NCI-H2107 treated with DMSO at 0.1 percent for 48 hours (cell line): ENCODE results near the gene AXIN1.
A peak's percentile ranks its signal among the peaks of the same experiment; 100 is the strongest.
"Not testable (repeated sequence)": the region's sequence is repeated elsewhere in the genome, so short reads cannot be mapped to it uniquely, and the experiment has no call there.

ENCODE experiments used
- DNase-seq: peaks from one replicate; lab custom pipeline; 2025; ENCODE audit not compliant: unreplicated experiment; lab: John Stamatoyannopoulos, UW

AXIN1 gene

GRCh38 chr16:334861-335632, 17.5 kb downstream of the AXIN1 start:
- DNase-seq, result not testable (repeated sequence)

- not testable (repeated sequence) for DNase-seq
Observed at GRCh38 chr16:334164-334832, 18.2 kb downstream of the AXIN1 start.

GRCh38 chr16:333406-334094, 19.0 kb downstream of the AXIN1 start:
- no peak for DNase-seq

- DNase-seq, result not testable (repeated sequence)
Observed at GRCh38 chr16:331181-331814, 21.2 kb downstream of the AXIN1 start.

GRCh38 chr16:330741-331140, 21.8 kb downstream of the AXIN1 start:
- no peak for DNase-seq

- no peak for DNase-seq
Observed at GRCh38 chr16:325375-326145, 27.0 kb downstream of the AXIN1 start.

- no peak for DNase-seq
Observed at GRCh38 chr16:324451-325334, 27.8 kb downstream of the AXIN1 start.

- DNase-seq, result no peak
Observed at GRCh38 chr16:324201-324450, 28.4 kb downstream of the AXIN1 start.

- no peak for DNase-seq
Observed at GRCh38 chr16:322476-323143, 29.9 kb downstream of the AXIN1 start.

GRCh38 chr16:321532-321931, 31.0 kb downstream of the AXIN1 start:
- no peak for DNase-seq

- DNase-seq, result no peak
Observed at GRCh38 chr16:320206-320605, 32.3 kb downstream of the AXIN1 start.

GRCh38 chr16:318628-319027, 33.9 kb downstream of the AXIN1 start:
- no peak for DNase-seq

- no peak for DNase-seq
Observed at GRCh38 chr16:317583-317982, 34.9 kb downstream of the AXIN1 start.

GRCh38 chr16:316741-317464, 35.6 kb downstream of the AXIN1 start:
- no peak for DNase-seq

GRCh38 chr16:314795-315299, 37.7 kb downstream of the AXIN1 start:
- peak; percentile 19 for DNase-seq

GRCh38 chr16:314351-314750, 38.2 kb downstream of the AXIN1 start:
- no peak for DNase-seq

- DNase-seq, result no peak
Observed at GRCh38 chr16:311725-312124, 40.8 kb downstream of the AXIN1 start.

GRCh38 chr16:309476-309875, 43.0 kb downstream of the AXIN1 start:
- no peak for DNase-seq
